Lower leg skin (tissue), 3 donors: Measurements from ENCODE around the gene ABHD17C.

Source experiments
- CTCF ChIP-seq, 3 donors: fragments of 450-650 bp; IDR thresholded peaks; one replicate each; pipeline ENCODE4 v1.5.1; 2016; ENCODE audit warnings: antibody characterized with exemption in 3 of 3, mild to moderate bottlenecking in 3 of 3, moderate library complexity in 2 of 3
- POLR2A ChIP-seq, 2 donors: fragments of 450-650 bp; IDR thresholded peaks; one replicate each; pipeline ENCODE4 v1.6.1; 2016 to 2017; ENCODE audit warnings: antibody characterized with exemption in 2 of 2, mild to moderate bottlenecking in 1 of 2, moderate library complexity in 1 of 2

GRCh38 chr15:80769829-80770705 lies 75.0 kb downstream of the ABHD17C start:
- TF ChIP-seq POLR2A (IDR thresholded peaks at IDR 0.05) (no peak), CTCF (IDR thresholded peaks at IDR 0.05) (no peak)
